Medulla oblongata (tissue), 1 donor: Measurements from ENCODE around the gene SURF6.

ENCODE experiments used
- DNase-seq: peaks from one replicate; pipeline ENCODE4 v3.0.0-alpha.2; 2015; ENCODE audit errors: extremely low spot score

The SURF6 gene

DNA sequence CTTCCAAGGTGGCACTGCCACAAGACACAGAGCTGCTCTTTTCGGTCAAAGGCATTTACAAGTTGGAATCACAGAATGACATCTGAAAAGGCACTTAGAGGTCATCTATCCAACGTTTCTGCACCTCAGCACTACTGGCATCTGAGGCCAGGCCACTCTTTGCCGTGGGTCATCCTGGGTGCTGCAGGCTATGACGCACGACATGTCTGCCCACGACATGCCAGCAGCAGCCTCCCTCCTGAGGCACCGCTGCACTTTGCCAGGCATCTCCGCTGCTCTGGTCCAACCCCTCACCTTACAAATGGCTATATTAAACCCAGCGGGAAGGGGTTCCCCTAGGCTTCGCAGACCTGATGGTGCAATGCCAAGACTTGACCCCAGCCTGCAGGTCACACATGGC, 31.8 kb upstream of the SURF6 start:
- DNase-seq, result no peak

DNA sequence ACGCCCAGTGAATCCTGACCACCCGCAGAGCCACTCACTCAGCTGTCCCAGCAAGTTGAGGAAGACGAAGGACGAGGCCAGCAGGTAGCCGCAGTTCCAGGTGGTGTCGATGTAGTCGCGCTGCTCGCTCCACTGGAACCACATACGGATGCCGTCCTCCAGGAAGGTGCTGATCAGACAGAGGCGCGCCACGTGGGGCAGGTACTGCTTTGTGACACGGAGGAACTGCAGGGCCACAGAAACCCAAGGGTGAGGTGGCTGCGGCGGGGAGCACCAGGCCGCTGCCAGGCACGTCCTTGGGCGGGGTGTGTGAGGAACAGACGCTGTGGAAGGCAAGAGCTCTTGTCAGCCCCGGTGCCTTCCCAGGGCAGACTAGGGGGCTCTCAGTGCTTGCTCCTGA, 31.2 kb upstream of the SURF6 start:
- no peak for DNase-seq

DNA sequence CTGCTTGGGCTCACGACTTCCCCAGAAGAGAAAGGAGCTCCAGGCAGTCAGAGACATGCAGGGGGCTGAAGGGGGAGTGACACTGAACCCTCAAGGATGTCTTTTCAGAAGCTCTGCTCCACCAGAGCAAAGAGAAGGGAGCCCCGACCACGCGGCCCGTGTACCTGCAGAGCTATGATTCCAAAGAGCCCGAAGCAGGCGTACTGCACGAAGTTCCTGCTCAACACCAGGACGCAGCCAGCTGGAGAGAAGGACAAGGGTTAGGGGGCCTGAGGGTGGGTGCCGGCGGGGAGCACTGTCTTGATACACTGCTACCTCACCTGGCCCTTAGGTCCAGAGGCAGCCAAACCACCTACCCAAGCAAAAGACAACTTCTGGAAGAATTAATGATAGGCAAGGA, 30.4 kb upstream of the SURF6 start:
- DNase-seq, result no peak

DNA sequence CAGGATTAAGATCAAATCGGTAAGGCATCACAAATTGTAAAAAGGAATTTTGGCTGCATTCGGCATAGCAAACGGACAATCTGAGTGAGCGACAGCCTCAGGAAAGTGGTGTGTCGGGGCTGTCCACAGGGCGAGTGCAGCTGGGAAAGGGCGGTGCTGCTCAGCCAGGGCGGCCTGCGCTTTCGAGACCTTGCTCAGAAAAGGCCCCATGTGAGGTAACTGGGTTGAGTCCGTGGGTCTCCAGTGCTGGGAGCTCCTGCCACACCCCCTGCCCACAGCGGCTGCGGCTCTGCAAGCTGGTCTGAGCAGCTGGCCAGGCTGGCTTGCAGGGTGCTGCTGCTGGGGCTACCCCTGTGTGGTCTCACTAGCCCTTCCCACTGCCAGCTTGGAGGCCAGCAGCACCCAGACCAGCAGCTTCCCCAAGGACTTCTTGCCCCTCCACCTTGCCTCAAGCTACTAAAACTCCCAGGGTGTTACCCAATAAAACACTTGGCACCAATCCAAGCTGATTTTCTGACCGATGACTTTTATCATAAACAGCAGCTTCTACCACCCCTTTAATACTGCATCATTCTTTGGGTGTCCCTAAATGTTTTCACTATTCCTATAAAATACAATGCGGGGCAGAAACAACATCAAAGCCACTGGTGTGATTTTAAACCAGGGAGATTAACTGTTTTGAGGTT, 26.5 kb upstream of the SURF6 start:
- DNase-seq, result no peak

DNA sequence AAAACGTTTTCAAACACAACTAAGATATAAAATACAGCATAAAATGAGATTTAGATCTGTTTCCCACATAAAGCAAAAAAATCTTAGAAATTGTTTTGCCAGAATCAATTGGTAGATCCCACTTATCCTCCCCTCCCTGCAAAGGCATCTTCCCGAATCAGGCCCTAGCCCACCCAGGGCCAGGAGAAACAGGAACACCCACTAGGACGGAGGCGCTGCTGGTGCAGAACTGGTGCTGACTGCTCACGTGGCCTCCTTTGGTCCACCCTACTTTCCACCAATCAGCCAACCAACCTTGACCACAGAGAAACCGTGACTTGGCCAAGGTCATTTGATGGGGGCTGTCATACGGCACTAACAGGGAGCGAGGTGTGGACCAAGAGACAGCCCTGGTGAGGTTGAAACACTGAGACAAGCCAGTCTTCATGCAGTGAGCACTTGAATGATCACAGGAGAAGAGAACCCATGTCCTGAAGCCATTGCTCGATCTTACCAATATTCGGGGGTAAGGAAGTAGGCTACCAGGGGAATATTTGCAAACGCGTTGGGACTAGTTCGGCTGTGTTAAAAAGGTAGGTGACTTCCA, 25.6 kb upstream of the SURF6 start:
- DNase-seq, result no peak

DNA sequence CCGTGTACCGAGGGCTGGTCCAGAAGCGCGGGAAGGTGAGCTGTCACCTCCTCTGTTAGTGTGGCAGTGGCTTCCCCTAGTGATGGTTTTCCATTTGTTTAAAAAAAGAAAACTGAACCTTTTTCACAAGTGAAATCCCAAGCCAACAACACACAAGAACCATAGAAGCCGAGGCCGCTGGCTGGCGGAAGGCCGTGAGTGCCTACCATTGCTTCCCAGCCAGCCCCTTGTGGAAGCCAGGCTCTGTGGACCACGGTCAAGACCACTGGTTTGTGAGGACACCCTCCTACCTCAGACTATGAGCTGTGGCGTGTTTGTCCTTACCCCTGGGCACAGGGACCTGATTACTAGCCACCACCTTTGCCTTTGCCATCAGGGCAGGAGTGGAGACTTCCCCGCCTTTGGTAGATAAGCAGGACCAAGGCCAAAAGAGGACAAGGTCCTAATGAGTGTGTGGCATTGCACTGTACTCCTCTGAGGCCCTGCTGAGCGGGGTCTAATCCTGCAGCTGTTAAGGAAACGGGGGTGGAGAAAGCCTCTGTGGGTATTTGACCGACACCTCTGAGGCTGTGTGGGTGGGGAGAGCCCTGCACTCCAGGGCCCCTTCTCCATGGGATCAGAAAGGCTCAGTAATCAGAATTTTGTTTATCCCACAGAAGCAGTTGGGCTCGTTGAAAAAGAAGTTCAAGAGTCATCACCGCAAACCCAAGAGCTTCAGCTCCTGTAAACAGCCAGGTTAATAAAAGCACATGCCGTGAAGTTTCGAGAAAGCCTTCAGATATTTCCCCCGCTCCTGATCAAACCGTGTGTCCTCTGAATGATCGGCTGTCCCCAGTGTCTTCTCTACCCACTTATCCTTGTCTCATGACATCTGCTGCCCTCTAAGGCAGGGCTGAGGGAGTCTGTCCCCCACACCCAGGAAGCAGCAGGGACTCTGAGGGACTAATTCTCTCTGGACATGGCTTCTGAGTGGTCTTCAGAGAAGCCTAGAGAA, 24.7 kb upstream of the SURF6 start:
- DNase-seq, result no peak

DNA sequence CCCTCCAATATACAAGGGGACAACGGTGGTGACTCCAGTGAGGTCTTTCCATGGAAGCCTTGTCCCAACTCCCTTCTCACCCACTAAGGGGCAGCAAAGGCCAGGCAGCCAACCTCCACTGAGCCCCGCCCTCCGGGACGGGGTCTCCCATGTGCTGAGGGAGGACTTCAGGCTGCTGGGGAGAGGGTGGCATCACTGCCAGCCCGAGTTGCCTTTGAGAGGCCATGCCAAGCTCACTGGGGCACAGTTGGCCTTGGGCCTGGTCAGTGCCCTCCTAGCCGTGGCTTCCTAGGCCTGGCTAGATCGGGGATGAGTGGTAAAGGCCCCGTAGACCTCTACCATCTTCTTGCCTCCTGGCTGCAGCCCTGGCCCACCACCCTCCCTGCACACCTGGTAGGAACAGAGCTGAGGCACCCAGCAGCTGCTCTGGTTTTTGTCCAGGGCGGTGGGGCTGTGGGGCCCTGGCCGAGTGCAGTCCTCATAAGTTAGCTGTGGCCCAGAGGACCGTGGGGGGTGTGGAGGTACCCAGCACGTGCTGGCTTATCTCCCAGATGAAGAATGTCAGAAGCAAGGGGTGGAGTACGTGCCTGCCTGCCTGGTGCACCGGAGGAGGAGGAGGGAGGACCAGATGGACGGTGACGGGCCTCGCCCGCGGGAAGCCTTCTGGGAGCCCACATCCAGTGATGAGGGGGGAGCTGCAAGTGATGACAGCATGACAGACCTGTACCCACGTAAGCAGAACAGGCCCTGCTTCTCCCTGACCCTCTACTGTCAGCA, 23.6 kb upstream of the SURF6 start:
- DNase-seq, result no peak

DNA sequence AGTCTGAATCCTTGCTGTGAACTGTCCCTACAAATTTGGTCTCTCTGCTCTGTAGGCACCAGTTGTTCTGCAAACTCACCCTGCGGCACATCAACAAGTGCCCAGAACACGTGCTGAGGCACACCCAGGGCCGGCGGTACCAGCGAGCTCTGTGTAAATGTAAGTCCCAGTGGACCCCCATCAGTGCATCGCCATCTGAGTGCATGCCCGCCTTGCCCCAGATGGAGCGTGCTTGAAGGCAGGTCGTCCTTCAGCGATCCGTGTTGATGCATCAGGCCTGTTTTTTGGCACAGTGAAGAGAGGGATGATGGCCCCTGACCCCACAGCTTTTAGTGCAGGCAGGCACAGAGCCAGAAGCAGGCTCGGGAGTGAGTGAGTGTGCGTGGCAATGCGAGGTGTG, 21.7 kb upstream of the SURF6 start:
- DNase-seq, result no peak

DNA sequence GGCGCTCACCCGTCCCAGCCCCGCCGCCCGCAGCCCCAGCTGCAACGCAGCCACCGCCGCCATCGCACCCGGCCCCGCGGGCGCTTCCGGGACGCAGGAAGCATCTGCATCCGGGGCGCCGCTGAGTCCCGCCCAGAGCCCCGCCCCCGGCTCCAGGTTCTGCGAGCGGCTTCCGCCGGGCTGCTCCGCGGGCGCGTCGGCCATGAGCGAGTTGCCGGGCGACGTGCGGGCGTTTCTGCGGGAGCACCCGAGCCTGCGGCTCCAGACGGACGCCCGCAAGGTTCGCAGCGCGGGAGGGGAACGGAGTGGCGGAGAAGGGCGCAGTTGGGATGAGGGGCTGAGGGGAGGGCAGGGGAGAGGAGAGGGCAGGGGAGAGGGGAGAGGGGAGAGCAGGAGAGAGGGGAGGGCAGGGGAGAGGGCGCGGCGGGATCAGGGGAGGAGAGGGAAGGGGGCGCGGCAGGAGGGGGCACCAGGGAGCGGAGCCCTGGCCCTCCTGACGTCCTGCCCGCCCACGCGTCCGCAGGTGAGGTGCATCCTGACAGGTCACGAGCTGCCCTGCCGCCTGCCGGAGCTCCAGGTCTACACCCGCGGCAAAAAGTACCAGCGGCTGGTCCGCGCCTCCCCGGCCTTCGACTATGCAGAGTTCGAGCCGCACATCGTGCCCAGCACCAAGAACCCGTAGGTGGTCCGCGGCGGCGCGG, 20.6 kb upstream of the SURF6 start, which contains the start of the genes SURF1 and SURF2:
Gene SURF1 (minus strand): TSS at position 97 of the 701 bp plus-strand sequence. CDS start 34 bp downstream, at position 63.
Gene SURF2 (plus strand): TSS at position 160 of the 701 bp plus-strand sequence. CDS start 43 bp downstream, at position 203.
- peak; percentile 85 for DNase-seq

DNA sequence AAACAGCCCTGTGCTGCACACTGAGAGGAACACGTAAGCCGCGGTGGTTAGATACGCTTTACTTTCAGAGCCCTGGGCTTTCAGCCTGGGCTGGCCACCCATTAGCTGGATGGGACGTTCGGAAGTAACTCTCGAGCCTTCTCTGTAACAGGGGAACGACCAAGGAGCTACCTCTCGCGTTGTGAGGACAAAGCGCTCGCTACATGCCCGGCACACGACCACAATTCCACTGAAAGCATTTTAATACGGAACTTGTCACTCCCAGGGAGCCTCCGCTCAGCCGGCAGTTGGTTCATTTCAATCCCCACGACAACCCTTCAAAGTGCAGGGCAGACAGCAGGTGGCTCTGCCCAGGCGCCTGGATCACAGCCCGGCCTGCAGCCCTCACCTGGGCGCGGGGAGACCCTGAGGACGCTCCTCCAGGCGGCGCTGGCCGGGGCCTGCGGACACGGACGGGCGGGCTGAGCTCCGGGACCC, 19.9 kb upstream of the SURF6 start:
- no peak for DNase-seq

DNA sequence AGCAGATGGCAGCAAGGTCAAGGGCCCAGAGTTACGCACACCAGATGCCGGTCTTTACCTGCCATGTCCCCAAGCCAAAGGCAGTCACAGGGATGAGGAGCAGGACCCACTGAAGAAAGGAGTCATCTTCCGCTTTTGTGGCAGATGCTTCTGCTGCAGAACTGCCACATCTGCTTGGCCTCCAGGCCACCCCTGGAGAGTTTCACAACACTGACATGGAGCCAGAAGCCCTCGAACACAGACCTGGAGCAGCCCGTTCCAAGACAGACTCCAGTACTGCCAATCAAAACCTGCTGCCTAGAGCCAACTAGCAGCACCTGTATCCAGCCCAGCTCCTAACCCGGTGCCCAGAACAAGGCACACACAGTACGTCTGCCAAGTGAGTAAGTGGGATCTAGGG, 18.8 kb upstream of the SURF6 start:
- no peak for DNase-seq

DNA sequence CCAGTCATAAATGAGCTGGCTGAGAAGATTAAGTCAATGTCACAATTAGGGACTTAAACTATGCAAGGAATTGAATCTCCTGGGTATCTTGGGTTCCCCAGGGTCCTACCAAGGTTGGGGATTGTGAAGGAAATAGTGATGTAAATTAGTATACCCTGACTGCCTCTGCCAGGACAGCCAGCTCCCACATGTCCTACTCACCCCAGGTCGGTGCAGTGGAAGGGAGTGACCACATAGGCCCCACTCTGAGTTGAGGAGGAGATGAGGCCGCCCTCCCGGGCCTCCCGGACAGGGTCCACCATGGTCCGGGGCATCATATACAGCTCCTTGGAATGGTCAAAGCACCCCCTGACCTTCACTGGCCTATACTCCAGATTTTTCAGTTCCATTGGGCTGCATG, 17.6 kb upstream of the SURF6 start:
- no peak for DNase-seq

DNA sequence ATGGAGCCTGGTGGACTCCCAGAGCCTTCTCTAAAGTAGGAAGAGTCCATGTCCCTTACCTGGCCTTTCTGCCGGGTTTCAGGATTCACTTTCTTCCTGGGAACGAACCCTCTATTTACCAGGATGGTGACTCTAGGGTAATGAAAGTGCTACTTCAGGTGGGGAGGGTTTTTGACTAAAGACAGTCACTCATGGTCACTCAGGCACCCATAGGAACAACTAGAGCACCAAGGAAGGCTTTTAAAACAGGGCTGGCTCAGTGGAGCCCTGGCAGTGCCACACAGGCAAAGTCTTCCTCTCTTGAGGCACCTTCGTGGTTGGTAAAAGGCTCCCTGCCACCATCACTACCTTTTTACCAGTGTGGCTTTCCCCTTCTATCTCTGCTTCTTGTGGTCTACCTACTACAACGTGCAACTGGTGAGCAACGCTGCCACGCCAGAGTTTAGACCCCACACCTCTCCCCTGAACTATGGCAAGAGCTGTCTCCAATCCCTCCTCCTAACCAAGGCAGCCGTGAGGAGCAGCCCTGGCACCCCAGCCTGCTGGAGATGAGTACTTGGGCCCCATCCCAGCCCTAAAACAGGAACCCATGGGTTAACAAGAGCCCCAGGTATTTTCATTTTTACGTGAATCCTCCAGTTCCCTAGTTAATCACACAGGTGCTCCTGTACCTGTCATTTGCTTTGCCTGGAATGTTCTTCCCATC, 16.8 kb upstream of the SURF6 start:
- no peak for DNase-seq

DNA sequence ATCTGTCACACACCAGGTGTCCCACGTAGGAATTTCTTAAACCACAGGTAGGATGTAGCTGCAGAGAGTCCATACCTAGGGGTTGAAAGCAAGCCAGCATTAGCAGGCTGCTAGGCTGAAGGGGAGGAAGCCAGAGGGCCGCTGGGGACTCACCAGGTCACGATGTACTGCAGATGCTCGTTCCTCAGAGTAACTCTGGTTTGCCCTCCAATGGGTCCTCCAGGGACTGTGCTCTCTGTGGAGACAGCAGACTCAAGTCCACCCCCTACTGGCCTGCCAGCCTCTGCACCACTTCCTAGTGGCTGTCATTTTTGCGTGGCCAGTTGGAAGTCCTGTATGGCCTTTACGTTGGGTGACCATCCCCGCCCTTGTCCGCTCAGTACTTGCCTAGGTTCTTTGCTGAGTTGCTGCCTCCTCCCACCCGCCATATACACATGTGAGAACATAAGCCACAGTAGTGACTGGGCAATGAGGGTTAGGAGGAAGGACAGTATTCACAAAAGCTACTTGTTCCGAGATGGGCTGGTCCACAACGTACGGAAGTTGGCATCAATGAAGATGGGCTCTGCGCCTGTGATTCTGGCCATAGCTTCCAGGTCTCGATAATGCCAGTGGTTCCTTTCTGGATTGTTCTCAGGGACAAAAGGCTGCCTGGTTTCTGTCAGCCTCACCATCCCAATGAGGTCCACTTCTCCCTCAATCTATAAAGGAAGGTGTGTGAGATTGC, 16.1 kb upstream of the SURF6 start:
- peak; percentile 24 for DNase-seq

DNA sequence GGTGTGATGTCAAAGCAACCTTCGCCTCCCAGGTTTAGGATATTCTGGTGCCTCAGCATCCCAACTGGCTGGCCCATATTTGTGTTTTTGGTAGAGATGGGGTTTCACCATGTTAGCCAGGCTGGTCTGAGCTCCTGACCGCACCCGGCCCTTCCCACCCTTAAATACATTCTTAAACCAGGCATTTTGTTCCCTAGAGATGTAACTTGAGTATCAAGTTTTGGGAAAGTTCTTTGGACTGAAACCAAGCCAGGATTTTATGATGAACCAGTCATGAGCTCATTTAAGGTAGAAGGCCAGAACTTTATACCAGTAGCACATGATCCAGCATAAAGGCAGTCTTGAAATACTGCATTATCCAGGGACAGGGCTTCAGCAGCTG, 15.5 kb upstream of the SURF6 start:
- DNase-seq, result no peak

DNA sequence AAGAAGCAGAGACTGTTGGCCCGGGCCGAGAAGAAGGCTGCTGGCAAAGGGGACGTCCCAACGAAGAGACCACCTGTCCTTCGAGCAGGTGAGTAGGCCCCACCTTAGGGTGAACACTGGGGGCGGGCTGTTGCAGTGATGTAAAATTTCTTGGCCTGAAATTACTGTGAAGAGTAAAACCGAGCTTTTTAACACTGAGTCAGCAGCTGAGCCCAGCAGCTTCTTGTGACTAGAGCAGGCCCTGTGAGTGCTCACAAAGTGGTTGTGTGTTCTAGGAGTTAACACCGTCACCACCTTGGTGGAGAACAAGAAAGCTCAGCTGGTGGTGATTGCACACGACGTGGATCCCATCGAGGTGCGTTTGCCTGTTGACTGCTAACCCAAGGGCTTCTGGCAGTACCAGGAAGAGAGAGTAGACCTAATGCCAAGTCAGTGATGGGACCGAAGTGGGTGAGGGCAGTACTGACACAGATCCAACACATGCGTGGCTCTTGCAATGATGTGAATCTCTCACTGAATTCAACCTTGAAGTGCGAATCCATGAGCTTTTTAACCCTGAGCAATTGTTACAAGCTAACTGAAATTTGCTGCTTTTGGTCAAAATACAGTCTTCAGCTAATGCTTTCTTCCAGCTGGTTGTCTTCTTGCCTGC, 14.1 kb upstream of the SURF6 start:
- no peak for DNase-seq

DNA sequence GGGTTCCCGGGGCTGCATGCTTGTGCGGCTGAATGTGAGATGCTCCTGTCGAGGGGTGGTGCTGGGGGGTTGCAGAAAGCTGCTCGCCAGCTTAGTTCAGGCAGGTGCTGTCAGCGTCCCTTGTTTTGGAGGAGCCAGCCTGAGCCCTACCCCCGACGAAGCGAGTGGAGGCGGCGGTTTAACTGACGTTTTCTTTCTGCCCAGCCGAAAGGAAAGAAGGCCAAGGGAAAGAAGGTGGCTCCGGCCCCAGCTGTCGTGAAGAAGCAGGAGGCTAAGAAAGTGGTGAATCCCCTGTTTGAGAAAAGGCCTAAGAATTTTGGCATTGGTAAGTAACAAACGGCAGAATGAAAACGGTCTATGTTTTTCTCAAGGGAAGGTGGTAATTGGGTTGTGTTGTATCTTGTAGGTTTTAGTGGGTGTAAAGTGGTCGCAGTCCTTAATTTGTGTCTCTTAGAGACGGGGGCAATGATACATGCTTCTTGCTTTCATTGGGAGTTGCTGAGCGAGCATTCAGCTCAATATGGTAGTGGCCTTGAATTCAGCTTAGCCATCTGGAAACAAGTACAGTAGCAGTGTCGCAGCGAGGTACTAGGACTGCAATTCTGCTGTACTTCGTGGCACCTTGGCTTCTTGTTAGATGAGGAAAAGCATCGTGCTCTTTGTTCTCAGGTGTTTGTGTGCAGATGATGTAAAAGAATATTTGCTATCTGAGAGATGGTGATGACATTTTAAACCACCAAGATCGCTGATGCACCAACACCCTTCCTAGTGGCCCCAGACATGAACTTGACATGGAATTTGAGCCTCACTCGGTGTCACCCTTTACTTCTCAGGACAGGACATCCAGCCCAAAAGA, 13.0 kb upstream of the SURF6 start:
- no peak for DNase-seq
